K562 (cell line): ENCODE data around the gene SAMD4A. TPM values are rescaled to one million over a fixed set of nuclear protein-coding genes. Genes with fewer than 3 reads are reported as not detected.

Source experiments
- ARNT ChIP-seq, 2 experiments: fragments of 450-650 bp; IDR thresholded peaks; 2 replicates each; pipeline ENCODE4 v1.6.1; 2016; ENCODE audit warnings: mild to moderate bottlenecking in 1 of 2
- CBFA2T3 ChIP-seq: fragments of 450-650 bp; IDR thresholded peaks from 2 replicates; pipeline ENCODE4 v1.6.1; 2017
- CGGBP1 ChIP-seq: fragments of 250-450 bp; sonication (Bioruptor Pico); IDR thresholded peaks from 2 replicates; pipeline ENCODE4 v1.9.0; 2021; ENCODE audit warnings: mild to moderate bottlenecking
- CHCHD3 ChIP-seq: fragments of 250-450 bp; sonication (Bioruptor Pico); IDR thresholded peaks from 2 replicates; pipeline ENCODE4 v2.1.2; 2022; ENCODE audit warnings: mild to moderate bottlenecking
- DLX4 ChIP-seq: fragments of 250-450 bp; sonication (Bioruptor Pico); IDR thresholded peaks from 2 replicates; pipeline ENCODE4 v1.6.1; 2021; ENCODE audit warnings: mild to moderate bottlenecking
- ETS2 ChIP-seq: IDR thresholded peaks from 2 replicates; pipeline ENCODE4 v1.6.1; 2016; ENCODE audit warnings: borderline replicate concordance, missing genetic modification characterization, mild to moderate bottlenecking, moderate library complexity, missing compliant biosample characterization; ENCODE audit not compliant: poor library complexity, severe bottlenecking
- FOXK1 ChIP-seq: sonication (generic); formaldehyde crosslinking; IDR thresholded peaks from 2 replicates; pipeline ENCODE4 v1.8.0; 2022; ENCODE audit warnings: missing genetic modification reagents, mild to moderate bottlenecking, borderline replicate concordance
- GABPB1 ChIP-seq: sonication (generic); formaldehyde crosslinking; IDR thresholded peaks from 2 replicates; pipeline ENCODE4 v1.8.0; 2022; ENCODE audit warnings: mild to moderate bottlenecking, missing genetic modification reagents
- HMGN3 ChIP-seq: IDR thresholded peaks from 2 replicates; pipeline ENCODE4 v1.6.1; 2011; ENCODE audit warnings: borderline replicate concordance, low read depth, mild to moderate bottlenecking, mixed read lengths, low read length; ENCODE audit not compliant: insufficient read length; ENCODE audit errors: extremely low read depth
- KLF16 ChIP-seq: IDR thresholded peaks from 2 replicates; pipeline ENCODE4 v1.6.1; 2016; ENCODE audit warnings: antibody characterized with exemption
- MCM5 ChIP-seq: fragments of 450-650 bp; IDR thresholded peaks from 2 replicates; pipeline ENCODE4 v1.6.1; 2016; ENCODE audit warnings: low read depth
- MIER1 ChIP-seq: fragments of 450-650 bp; IDR thresholded peaks from 2 replicates; pipeline ENCODE4 v1.6.1; 2016; ENCODE audit warnings: antibody characterized with exemption, mild to moderate bottlenecking, low read depth
- MYC ChIP-seq, 2 experiments: fragments of 250-450 bp in 1 of 2; sonication (Bioruptor Pico) in 1 of 2; IDR thresholded peaks; 2 replicates each; pipeline versions ENCODE4 v1.5.1 to v1.6.1; 2012 to 2021; ENCODE audit warnings: low read depth in 2 of 2, borderline replicate concordance in 1 of 2, improper control_type of control experiment in 1 of 2, low read length in 1 of 2, mild to moderate bottlenecking in 1 of 2, moderate library complexity in 1 of 2
- NEUROD1 ChIP-seq: fragments of 150-350 bp; IDR thresholded peaks from 2 replicates; pipeline ENCODE4 v1.6.1; 2014; ENCODE audit warnings: borderline replicate concordance, low read length, low read depth; ENCODE audit not compliant: partially characterized antibody
- PHB2 ChIP-seq: fragments of 450-650 bp; IDR thresholded peaks from 2 replicates; pipeline ENCODE4 v1.6.1; 2017; ENCODE audit warnings: low read depth
- PHF20 ChIP-seq: fragments of 450-650 bp; IDR thresholded peaks from 2 replicates; pipeline ENCODE4 v1.6.1; 2018; ENCODE audit not compliant: partially characterized antibody
- SMAD4 ChIP-seq: fragments of 250-450 bp; sonication (Bioruptor Pico); conservative IDR thresholded peaks from 2 replicates; pipeline ENCODE4 v1.8.0; 2021; ENCODE audit warnings: inconsistent platforms, mild to moderate bottlenecking, moderate library complexity
- SRSF1 ChIP-seq: fragments of 200-400 bp; formaldehyde crosslinking; IDR thresholded peaks from 2 replicates; pipeline ENCODE4 v1.6.1; 2017; ENCODE audit warnings: mild to moderate bottlenecking, low read depth, low read length, moderate library complexity
- THRB ChIP-seq: fragments of 450-650 bp; formaldehyde crosslinking; conservative IDR thresholded peaks from 2 replicates; pipeline ENCODE4 v1.4.0; 2022; ENCODE audit warnings: mild to moderate bottlenecking, missing genetic modification characterization
- YY1 ChIP-seq, 3 experiments: IDR thresholded peaks; 2 replicates each; pipeline ENCODE4 v1.6.1; 2011; ENCODE audit warnings: low read length in 2 of 3, mild to moderate bottlenecking in 2 of 3, moderate library complexity in 2 of 3, borderline replicate concordance in 1 of 3, control low read depth in 1 of 3, low read depth in 1 of 3; ENCODE audit not compliant: insufficient read depth in 3 of 3, insufficient replicate concordance in 2 of 3, control insufficient read depth in 1 of 3, insufficient read length in 1 of 3; ENCODE audit errors: extremely low read depth in 1 of 3
- ZBTB7A ChIP-seq: IDR thresholded peaks from 2 replicates; pipeline ENCODE4 v1.6.1; 2011; ENCODE audit warnings: low read depth, mild to moderate bottlenecking, low read length, moderate library complexity, borderline replicate concordance; ENCODE audit not compliant: control insufficient read depth
- ZNF24 ChIP-seq: fragments of 450-650 bp; IDR thresholded peaks from 2 replicates; pipeline ENCODE4 v1.6.1; 2016
- ZNF263 ChIP-seq: sonication (generic); formaldehyde crosslinking; IDR thresholded peaks from 2 replicates; pipeline ENCODE4 v1.8.0; 2022; ENCODE audit warnings: mild to moderate bottlenecking, missing genetic modification reagents, borderline replicate concordance
- ZNF41 ChIP-seq: fragments of 250-450 bp; sonication (Bioruptor Pico); conservative IDR thresholded peaks from 2 replicates; pipeline ENCODE4 v1.4.0; 2020; ENCODE audit warnings: mild to moderate bottlenecking
- ZNF551 ChIP-seq: fragments of 250-450 bp; sonication (Bioruptor Pico); IDR thresholded peaks from 2 replicates; pipeline ENCODE4 v1.5.0; 2021; ENCODE audit warnings: mild to moderate bottlenecking, moderate library complexity
- ZNF79 ChIP-seq: fragments of 250-450 bp; sonication (Bioruptor Pico); IDR thresholded peaks from 2 replicates; pipeline ENCODE4 v1.4.0; 2020; ENCODE audit warnings: low read depth, mild to moderate bottlenecking, moderate library complexity
- ZNF830 ChIP-seq: fragments of 250-450 bp; sonication (Bioruptor Pico); IDR thresholded peaks from 2 replicates; pipeline ENCODE4 v1.5.0; 2021; ENCODE audit warnings: mild to moderate bottlenecking
- polyA plus RNA-seq, 8 experiments: library from polyadenylated mRNA; depleted of rRNA in 4 of 8; stranded (reverse) in 5 of 8; unstranded in 3 of 8; fragments of >200 nt; fragmentation: Nextera tagmentation in 2 of 8; fragmentation: Illumina TruSeq in 1 of 8; extraction: Ambion mirVana in 2 of 8; extraction: Trizol in 1 of 8; gene quantifications; 2 replicates each; pipeline versions ENCODE4 v1.2.1 to v1.2.3, GENCODE V29; 2011 to 2014; ENCODE audit warnings: inconsistent platforms in 1 of 8, missing spikeins in 1 of 8
- total RNA-seq, 7 experiments: library from RNA; depleted of rRNA in 6 of 7; stranded (reverse); fragments of >200 nt in 6 of 7; fragmentation: Illumina TruSeq in 2 of 7; extraction: Trizol in 2 of 7; gene quantifications; 2 replicates each; pipeline versions ENCODE4 v1.2.1 to v1.2.3, GENCODE V29; 2011 to 2021; ENCODE audit warnings: low replicate concordance in 1 of 7

The SAMD4A gene
- total and polyA plus RNA-seq, 9 of the 15 experiments (the other 6 are each of a cell fraction or from before 2014, with no cell fraction given), result 0.66 to 6.8 (median 3.3) TPM

- TF ChIP-seq DLX4 (CRISPR knock-in tag) (no peak), ARNT (IDR thresholded peaks at IDR 0.05) (0 out of 4 replicates have a peak, but pooled peaks of 1 of the 2 experiments have one; percentile 43), ZNF41 (CRISPR knock-in tag) (peak; percentile 73; the same call in 1 of the 2 replicates), KLF16 (0 out of 2 replicates have a peak, but pooled peaks have one; percentile 39), MCM5 (no peak), SRSF1 (no peak), ZNF79 (no peak), MYC (IDR thresholded peaks at IDR 0.05; ENCODE audit: low read depth, low read length) (peak; percentile 72), MYC (CRISPR knock-in tag; IDR thresholded peaks at IDR 0.05; ENCODE audit: borderline replicate concordance, low read depth) (no peak), FOXK1 (CRISPR knock-in tag) (no peak), NEUROD1 (no peak), ZNF24 (0 out of 2 replicates have a peak, but pooled peaks have one; percentile 36), PHF20 (no peak), CGGBP1 (CRISPR knock-in tag) (no peak), GABPB1 (no peak), ZNF551 (CRISPR knock-in tag) (no peak), CHCHD3 (no peak), ETS2 (tag) (no peak), THRB (CRISPR knock-in tag) (no peak), HMGN3 (no peak), SMAD4 (CRISPR knock-in tag) (no peak; the same call in 1 of the 2 replicates), ZNF830 (CRISPR knock-in tag) (no peak), CBFA2T3 (peak; percentile 59), YY1 (IDR thresholded peaks at IDR 0.05; ENCODE audit: borderline replicate concordance in 1 of 3, control insufficient read depth in 1 of 3, extremely low read depth in 1 of 3, insufficient read depth in 3 of 3, insufficient read length in 1 of 3, insufficient replicate concordance in 2 of 3, low read depth in 1 of 3, low read length in 2 of 3) (peak in 1 of 3 experiments; percentile 8), ZNF263 (CRISPR knock-in tag) (peak; percentile 21; the same call in 1 of the 2 replicates), ZBTB7A (no peak), PHB2 (no peak), MIER1 (no peak)
Measured at GRCh38 chr14:54773171-54774006, 206.5 kb downstream of the SAMD4A start (continued).
